AG09309 (cell line): Measurements from ENCODE around the gene IFI27L1.

ENCODE experiments used
- DNase-seq: peaks from one replicate; pipeline ENCODE4 v3.0.0-alpha.2; 2010; ENCODE audit warnings: low read depth
- H3K4me3 ChIP-seq: 2 replicates; pipeline ENCODE4 v1.5.1; 2011; ENCODE audit warnings: mild to moderate bottlenecking, low read depth, low read length, moderate library complexity; ENCODE audit not compliant: control insufficient read depth
- CTCF ChIP-seq: IDR thresholded peaks from 2 replicates; pipeline ENCODE4 v1.5.1; 2011; ENCODE audit warnings: mild to moderate bottlenecking, low read depth, low read length, inconsistent platforms; ENCODE audit not compliant: insufficient read depth, control insufficient read depth; ENCODE audit errors: missing control alignments

Gene IFI27L1

GRCh38 chr14:94127330-94127729 lies 46.2 kb downstream of the IFI27L1 start:
- no peak for TF ChIP-seq CTCF
- H3K4me3 ChIP-seq, result no peak overlapping the region
- DNase-seq, result no peak

GRCh38 chr14:94128216-94128839 lies 47.2 kb downstream of the IFI27L1 start:
- TF ChIP-seq CTCF, result no peak
- peak overlapping the region; percentile 78 for H3K4me3 ChIP-seq
- no peak for DNase-seq

GRCh38 chr14:94129111-94129757 lies 48.1 kb downstream of the IFI27L1 start, which contains the start of gene IFI27L2:
Gene IFI27L2 (minus strand): TSS chr14:94129604. CDS start chr14:94129564, 40 bp downstream.
- DNase-seq, result no peak
- TF ChIP-seq CTCF, result peak; percentile 33

GRCh38 chr14:94129758-94130414 lies 48.8 kb downstream of the IFI27L1 start:
- peak overlapping the region; percentile 78 for H3K4me3 ChIP-seq
- TF ChIP-seq CTCF, result no peak
- DNase-seq, result no peak

More at GRCh38 chr14:94129111-94129757, 48.1 kb downstream of the IFI27L1 start, which contains the start of gene IFI27L2:
- peak within 1 kb of the TSS; percentile 78 for H3K4me3 ChIP-seq

GRCh38 chr14:94132285-94132887 lies 51.3 kb downstream of the IFI27L1 start:
- DNase-seq, result no peak
- H3K4me3 ChIP-seq, result no peak overlapping the region
- peak; percentile 77 for TF ChIP-seq CTCF

- TF ChIP-seq CTCF, result no peak
- no peak overlapping the region for H3K4me3 ChIP-seq
- no peak for DNase-seq
Measured at GRCh38 chr14:94135476-94135875, 54.4 kb downstream of the IFI27L1 start.
